GM19099 (cell line): ENCODE measurements around the gene IER5L.
A peak's percentile ranks its signal among the peaks of the same experiment; 100 is the strongest.

Experiments
- POLR2A ChIP-seq: IDR thresholded peaks from 3 replicates; pipeline ENCODE4 v1.6.1; 2011; ENCODE audit warnings: low read depth; ENCODE audit not compliant: insufficient read length; ENCODE audit errors: extremely low read depth

The IER5L gene

DNA sequence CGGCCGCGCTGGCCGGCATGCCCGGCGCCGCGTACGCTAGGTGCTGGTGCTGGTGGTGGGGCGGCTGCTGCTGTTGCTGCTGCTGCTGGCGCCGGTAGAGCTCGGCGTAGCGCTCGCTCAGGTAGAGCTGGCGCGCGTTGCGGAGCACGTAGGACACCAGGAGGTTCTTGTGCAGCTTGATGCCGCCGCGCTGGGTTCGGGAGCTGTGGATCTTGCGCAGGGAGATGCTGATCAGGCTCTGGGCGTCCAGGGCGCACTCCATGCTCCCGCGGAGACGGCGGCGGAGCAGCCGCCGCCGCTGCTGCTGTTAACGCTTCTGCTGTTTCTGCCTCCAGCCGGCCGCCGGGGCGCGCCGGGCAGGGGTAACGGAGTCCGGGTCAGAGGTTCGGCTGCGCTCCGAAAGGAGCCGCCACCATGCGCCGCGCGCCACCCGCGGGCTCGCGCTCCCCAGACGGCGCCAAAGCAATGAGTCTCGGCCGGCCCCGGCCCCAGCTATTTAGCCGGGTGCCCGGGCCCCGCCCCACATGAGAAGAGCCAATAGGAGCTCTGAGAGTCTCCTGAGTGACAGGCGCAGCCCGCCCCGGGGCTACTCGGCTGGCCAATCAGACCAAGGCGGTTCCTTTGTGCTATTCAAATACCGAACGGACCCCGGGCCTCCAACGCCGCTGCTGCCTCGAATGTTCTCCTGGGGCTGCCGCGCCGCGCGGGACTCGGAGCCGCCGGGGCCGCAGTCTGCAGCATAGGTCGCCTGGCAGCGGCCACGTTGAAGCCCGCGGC lies at the start of gene IER5L:
TSS of gene IER5L (minus strand) at position 471 of the 777 bp plus-strand sequence. CDS start at position 262, 209 bp downstream.
- TF ChIP-seq POLR2A: peak; percentile 95

GRCh38 chr9:129227843-129228189 lies 49.8 kb upstream of the IER5L start:
- TF ChIP-seq POLR2A: no peak

DNA sequence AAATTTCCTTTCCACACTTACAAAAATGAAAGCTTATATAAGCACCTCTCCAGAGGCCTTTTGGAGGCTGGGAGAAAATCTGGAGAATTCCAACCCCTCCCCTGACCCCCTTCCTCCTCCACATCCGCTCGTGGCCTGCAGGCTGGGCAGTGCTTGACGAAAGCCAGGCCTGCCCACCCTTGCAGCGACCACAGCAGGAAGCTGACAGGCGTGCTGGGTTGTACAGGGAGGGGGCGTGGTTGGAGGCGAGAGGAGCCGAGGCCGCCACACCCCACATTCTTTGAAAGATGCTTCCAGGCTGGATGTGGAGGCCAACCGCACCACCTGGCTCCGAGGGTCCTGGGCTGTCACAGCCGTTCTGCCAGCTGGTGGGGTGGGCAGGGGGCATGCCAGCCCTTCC lies 47.8 kb upstream of the IER5L start:
- no peak for TF ChIP-seq POLR2A

DNA sequence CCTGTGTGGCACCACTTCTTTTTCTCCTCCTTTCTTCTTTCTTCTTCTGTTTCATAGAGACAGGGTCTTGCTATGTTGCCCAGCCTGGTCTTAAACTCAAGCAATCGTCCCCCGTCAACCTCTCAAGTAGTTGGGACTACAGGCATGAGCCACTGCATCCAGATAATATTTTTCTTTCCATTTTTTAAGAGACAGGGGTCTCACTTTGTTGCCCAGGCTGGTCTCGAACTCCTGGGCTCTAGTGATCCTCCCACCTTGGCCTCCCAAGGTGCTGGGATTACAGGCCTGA lies 47.4 kb upstream of the IER5L start:
- TF ChIP-seq POLR2A: no peak

DNA sequence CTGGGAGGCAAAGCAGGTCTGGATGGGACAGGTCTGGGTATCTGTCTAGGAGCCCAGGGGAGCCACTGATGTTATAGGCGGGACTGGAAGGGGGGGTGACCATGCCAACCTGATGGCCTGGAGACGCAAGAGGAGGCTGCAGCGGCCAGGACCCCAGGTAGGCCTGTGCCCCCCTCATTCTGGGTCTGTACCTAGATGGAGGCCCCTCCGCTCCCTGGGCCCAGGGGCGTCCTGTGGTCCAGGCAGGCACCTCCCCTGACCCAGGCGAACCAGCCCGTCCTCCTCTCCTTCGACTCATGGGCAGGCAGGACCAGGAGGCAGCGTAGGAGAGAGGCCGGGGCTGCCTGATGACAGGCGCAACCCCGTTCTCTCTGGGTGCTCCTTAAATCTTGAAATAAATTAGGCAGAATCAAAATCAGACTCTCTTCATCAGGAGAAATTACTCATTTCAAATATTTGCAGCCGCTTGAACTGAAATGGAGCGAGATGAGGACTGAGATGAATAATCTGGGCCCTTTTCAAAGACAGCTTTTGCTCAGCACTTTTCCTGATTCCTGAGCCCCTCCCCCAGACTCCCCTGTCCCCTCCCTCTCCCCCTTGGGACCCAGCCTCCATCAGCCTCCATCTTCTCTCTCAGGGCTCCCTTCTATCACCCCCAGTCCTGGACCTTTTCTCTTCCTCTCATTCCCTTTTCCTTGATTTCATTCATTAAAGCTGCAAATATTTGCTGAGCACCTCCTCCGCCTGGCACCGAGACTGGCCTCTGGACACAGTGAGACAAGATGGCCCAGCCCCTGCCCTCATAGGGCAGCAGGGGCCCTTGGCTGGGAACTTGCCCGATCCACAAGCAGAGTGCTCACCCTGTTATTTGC lies 46.8 kb upstream of the IER5L start:
- TF ChIP-seq POLR2A: no peak

DNA sequence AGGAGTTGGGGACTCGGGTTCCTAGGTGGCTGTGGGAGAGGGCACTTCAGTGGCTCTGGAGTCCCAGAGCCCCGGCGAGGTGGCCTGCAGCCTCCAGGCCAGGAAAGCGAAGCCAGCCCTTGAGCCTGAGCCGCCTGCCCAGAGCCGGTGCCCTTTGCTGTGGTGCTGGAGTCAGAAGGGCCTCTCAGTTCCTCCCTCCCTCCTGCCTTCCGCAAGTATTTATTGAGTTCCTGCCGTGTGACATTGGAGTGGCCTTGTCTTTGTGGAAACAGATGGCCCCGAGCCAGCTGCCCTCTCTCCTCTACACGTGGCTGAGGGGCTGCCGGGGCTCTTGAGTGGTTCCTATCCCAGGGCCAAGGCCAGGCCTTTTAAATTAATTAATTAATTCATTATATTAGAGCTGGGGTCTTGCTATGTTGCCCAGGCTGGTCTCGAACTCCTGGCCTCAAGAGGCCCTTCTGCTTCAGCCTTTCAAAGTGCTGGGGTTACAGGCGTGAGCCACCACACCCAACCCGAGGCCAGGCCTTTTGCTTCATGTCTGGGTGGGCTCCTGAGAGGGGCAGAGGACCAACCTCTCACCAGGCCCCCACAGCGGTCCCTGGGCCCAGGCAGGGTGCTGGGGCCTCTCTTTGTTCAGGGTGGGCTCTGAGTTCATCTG lies 45.6 kb upstream of the IER5L start:
- no peak for TF ChIP-seq POLR2A

DNA sequence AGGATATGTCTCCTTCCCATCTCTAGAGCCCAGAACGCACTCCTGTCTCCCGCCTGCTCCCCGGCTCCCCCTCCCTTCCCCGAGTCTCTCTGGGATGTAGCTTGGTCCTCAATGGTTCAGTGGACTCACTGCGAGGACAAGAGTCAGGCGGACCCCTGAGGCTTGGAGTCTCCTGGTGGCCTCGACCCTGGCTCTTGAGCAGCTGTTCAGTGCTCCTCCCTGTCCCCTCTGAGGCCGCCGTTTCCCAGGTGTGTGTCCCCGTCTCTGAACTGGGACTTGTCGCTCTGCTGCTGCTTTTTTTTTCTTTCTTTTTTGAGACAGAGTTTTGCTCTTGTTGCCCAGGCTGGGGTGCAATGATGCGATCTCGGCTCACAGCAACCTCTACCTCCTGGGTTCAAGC lies 44.8 kb upstream of the IER5L start:
- no peak for TF ChIP-seq POLR2A

DNA sequence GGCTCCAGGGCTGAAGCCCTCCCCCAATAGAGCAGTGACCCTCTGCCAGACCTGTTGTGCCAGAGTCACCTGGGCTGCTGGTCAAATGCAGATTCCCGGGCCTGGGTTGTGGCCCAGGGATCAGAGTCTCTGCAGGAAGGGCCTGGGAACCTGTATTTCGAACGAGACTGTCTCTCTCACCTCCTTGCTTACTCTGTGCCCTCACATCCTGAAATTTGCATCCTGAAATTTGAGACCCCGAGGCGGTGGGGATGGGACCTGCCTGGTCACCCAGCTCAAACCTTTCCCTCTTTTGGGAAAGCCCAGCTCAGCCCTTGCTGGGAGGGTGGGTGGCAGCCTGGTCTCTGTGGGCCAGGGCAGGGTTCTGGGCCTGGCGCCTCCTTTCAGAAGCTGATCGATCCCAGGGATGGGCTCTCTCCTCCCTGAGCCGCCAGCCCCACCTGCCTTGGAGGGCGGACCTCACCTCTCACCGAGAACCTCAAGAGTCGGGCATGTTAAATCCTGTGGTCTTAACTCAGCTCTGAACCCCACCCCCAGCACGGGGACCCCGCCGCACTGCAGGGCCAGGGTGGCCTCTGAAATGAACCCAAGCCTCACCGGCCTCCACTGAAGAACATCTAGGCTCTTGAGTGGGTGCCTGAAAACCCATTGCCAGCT lies 44.0 kb upstream of the IER5L start:
- no peak for TF ChIP-seq POLR2A

- no peak for TF ChIP-seq POLR2A
Observed at GRCh38 chr9:129221233-129221632, 43.2 kb upstream of the IER5L start.

- no peak for TF ChIP-seq POLR2A
Observed at GRCh38 chr9:129220771-129221170, 42.7 kb upstream of the IER5L start.

DNA sequence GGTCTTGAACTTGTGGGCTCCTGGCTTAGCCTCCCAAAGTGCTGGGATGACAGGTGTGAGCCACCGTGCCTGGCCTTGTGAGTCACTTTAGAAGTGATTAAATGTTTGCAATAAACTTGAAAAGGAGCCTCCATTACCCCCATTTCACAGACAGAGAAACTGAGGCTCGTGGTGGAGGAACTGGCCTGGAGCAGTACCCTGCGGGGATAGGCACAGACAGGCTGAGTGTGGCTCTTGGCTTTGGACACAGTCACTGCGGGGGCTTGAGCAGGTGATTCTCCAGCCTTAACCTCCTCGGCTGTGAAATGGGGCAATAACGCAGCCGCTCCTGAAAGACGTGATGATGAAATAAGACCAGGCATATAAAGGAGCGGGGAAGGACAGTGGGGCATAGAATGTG lies 40.9 kb upstream of the IER5L start:
- no peak for TF ChIP-seq POLR2A

GRCh38 chr9:129218272-129218625 lies 40.2 kb upstream of the IER5L start:
- no peak for TF ChIP-seq POLR2A

DNA sequence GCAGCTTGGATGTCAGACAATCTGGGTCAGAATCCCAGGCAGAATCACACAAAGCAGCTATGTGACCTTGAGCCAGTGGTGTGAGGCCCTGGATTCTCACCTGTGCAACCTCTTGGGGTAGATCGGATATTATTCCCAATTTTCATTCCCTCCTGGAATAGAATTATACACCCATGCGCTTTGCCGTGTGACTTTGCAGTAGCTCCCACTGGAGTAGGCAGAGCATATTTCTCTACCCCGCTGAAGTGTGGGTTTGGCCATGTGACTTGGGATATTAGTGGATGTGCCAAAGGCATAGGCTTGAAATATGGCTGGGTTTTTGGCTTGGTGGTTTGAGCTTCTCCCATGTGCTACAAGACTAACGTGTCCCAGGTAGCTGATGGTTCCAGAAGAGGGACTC lies 35.5 kb upstream of the IER5L start:
- TF ChIP-seq POLR2A: no peak

- no peak for TF ChIP-seq POLR2A
Observed at GRCh38 chr9:129211686-129212085, 33.6 kb upstream of the IER5L start.

DNA sequence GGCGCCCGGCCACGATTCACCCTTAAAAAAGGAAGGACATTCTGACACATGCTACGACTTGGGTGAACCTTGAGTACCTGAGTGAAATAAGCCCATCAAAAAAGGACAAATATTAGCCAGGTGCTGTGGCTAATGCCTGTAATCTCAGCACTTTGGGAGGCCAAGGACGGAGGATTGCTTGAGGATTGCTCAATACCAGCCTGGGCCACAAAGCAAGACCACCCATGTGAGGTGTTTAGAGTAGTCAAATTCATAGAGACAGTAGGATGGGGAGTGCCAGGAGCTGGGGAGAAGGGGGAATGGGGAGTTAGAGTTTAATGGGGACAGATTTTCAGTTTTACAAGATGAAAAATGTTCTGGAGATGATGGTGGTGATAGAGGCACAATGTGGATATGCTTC lies 32.1 kb upstream of the IER5L start:
- TF ChIP-seq POLR2A: no peak

DNA sequence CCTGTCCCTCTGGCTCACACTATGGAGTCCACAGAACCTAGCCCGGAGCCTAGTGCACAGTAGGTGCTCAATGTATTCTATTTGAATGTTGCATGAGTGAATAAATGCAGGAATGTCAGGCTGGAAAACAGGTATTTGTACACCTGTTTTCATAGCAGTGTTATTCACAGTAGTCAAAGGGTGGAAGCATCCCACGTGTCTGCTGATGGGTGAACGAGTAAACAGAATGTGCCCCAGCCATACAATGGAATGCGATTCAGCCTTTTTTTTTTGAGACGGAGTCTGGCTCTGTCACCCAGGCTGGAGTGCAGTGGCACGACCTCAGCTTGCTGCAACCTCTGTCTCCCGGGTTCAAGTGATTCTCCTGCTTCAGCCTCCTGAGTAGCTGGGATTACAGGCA lies 31.5 kb upstream of the IER5L start:
- TF ChIP-seq POLR2A: no peak

- TF ChIP-seq POLR2A: no peak
Observed at GRCh38 chr9:129209109-129209508, 31.0 kb upstream of the IER5L start.
